LNCAP (cell line): ENCODE data around the gene ITGB8.

ENCODE experiments used
- CTCF ChIP-seq: fragments of 450-650 bp; IDR thresholded peaks from 2 replicates; pipeline ENCODE4 v1.5.1; 2017; ENCODE audit warnings: mild to moderate bottlenecking

Gene ITGB8

DNA sequence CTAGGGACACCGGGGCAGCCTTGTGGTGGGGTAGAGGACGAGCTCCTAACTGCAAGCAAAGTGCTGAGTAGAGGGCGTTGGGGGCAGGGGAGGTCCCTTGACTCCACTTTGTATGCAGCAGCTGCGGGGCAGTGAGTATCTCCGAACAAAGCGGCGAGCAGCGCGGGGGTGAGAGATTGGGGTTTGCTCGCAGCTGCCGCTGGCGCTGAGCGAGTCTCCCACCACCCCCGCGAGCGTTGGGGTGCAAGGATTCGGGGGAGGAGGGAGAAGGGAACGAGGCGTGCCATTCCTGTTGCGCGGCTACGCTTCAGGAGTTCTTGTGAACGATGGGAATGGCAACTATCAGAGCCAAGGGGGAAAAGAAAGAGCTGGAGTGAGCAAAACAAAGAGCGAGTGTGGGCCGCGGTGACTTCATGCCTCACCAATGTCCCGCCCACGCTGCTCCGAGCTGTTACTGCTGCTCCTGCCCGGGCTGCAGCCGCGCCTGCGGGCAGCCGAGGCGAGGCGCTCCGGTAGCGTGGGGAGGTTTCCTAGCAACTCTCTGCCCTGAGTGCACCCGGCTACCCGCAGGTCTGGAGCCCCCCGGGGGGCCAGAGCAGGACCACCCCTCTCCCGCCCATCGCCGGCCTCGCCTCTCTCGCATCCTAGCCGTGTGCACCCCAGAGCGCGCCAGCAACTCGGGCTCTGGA lies at the start of gene ITGB8:
Gene ITGB8, plus strand, starts transcription at position 662 of the 689 bp plus-strand sequence. CDS start 907 bp downstream, outside the sequence.
- TF ChIP-seq CTCF: peak; percentile 11; the same call in 1 of the 2 replicates

- TF ChIP-seq CTCF: no peak
Measured at GRCh38 chr7:20282959-20283358, 47.7 kb upstream of the ITGB8 start.

GRCh38 chr7:20283385-20283784 lies 47.3 kb upstream of the ITGB8 start:
- TF ChIP-seq CTCF: no peak

DNA sequence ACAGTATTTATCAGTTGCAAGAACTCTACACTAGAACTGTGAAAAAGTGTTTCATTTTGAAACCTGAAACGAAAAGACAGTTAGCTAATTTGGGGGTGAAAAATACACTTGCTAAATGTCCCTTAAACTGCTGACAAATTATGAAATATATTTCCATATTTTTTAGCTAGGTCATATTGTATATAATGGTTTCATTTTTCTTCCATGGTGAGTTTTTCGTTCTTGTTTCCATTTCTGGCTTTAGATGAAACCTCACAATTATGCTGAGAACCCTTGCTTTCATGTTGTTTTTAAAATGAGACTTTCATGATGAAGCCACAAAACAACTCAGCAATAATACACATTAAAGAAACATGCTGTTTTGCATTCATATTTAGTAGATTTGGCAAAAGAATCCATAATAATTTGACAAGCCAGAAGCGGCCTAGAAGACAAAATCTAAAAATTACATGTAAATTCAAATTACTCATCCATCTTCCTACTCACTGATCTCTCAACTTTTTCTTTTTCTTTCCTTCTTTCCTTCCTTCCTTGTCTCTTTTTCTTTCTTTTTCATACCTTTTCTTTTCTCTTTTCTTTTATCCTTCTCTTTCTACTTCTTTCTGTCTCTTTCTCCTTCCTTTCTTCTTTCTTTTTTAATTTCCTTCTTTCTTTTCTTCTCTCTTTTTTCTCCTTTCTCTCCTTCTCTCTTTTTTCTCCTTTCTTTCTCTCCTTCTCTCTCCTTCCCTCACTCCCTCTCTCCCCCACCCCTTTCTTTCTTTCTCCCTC lies 46.5 kb upstream of the ITGB8 start:
- TF ChIP-seq CTCF: no peak

- TF ChIP-seq CTCF: no peak
Measured at GRCh38 chr7:20284771-20285143, 45.9 kb upstream of the ITGB8 start.

GRCh38 chr7:20287317-20287716 lies 43.4 kb upstream of the ITGB8 start:
- TF ChIP-seq CTCF: no peak

DNA sequence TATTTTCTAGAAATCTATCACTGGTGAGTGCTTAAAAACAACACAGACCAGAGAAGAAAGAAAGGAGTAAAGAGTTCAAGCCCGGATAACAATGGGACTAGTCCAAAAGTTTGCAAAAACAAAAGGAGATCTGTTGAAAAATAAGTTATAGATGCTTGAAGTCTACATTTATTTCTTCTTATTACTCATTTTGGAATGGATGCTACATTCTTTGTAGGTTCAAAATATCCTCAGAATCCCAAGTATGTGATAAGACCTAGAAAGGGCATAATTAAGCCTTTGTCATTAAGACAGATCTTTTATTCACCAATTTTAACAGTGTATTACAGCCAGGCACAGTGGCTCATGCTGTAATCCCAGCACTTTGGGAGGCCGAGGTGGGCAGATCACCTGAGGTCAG lies 42.7 kb upstream of the ITGB8 start:
- TF ChIP-seq CTCF: no peak
